Effector memory CD4-positive, alpha-beta T cell (primary cell): Measurements from ENCODE around the gene FITM1.

Source experiments
- DNase-seq, 3 donors: peaks; one replicate each; pipeline ENCODE4 v3.0.0-alpha.2; 2020
- H3K27ac ChIP-seq: 2 replicates; pipeline ENCODE4 v1.7.0; 2013; ENCODE audit warnings: mild to moderate bottlenecking, low read length, moderate library complexity; ENCODE audit not compliant: insufficient read depth, poor library complexity, severe bottlenecking
- H3K27me3 ChIP-seq: replicated peaks from 2 replicates; pipeline ENCODE4 v1.7.0; 2013; ENCODE audit warnings: mild to moderate bottlenecking, low read length; ENCODE audit not compliant: insufficient read depth, control insufficient read depth, poor library complexity, severe bottlenecking
- H3K36me3 ChIP-seq: 2 replicates; pipeline ENCODE4 v1.7.0; 2013; ENCODE audit warnings: mild to moderate bottlenecking, low read length, moderate library complexity; ENCODE audit not compliant: control insufficient read depth, insufficient read depth
- H3K4me1 ChIP-seq: 2 replicates; pipeline ENCODE4 v1.7.0; 2013; ENCODE audit warnings: low read length, mild to moderate bottlenecking; ENCODE audit not compliant: control insufficient read depth, insufficient read depth, poor library complexity, severe bottlenecking
- H3K4me3 ChIP-seq: 2 replicates; pipeline ENCODE4 v1.7.0; 2013; ENCODE audit warnings: low read length, low read depth, mild to moderate bottlenecking; ENCODE audit not compliant: insufficient read depth, poor library complexity, severe bottlenecking
- H3K9me3 ChIP-seq: 2 replicates; pipeline ENCODE4 v1.7.0; 2013; ENCODE audit warnings: mild to moderate bottlenecking, low read length, moderate library complexity; ENCODE audit not compliant: control insufficient read depth

Gene FITM1

GRCh38 chr14:24132061-24132685 lies 1.7 kb downstream of the FITM1 start:
- Histone ChIP-seq H3K27me3 (no peaks in the 10 kb centered on the region), H3K36me3 (no peaks in the 10 kb centered on the region), H3K4me3 (no peak overlapping the region), H3K27ac (peak overlapping the region; percentile 43), H3K4me1 (peaks cover 28% of the 10 kb centered on the region), H3K9me3 (no peaks in the 10 kb centered on the region)
- DNase-seq = no peak

DNA sequence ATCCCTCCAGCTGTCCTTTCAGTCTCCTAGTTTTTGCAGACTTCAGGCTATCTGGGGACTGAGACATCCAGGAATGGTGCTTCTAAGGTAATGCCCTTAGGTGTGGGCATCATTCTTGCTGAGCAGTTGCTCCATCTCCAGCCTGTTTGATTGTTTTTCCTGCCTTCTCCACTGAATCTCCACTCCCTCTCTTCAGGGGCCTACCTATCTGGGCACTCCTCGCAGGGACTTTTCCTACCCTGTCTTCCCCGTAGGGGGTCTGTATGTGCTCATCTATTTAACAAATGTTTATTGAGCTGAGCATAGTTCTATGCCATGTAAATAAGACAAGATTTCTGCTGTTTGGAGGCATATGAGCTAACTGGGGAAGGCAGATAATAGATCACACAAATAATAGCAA lies 2.5 kb downstream of the FITM1 start:
- H3K27me3 ChIP-seq = no peaks in the 10 kb centered on the region
- peak overlapping the region; percentile 43 for H3K27ac ChIP-seq
- peaks cover 5% of the 10 kb centered on the region for H3K36me3 ChIP-seq
- H3K4me3 ChIP-seq = no peak overlapping the region
- H3K9me3 ChIP-seq = no peaks in the 10 kb centered on the region
- no peak for DNase-seq
- H3K4me1 ChIP-seq = peaks cover 36% of the 10 kb centered on the region

DNA sequence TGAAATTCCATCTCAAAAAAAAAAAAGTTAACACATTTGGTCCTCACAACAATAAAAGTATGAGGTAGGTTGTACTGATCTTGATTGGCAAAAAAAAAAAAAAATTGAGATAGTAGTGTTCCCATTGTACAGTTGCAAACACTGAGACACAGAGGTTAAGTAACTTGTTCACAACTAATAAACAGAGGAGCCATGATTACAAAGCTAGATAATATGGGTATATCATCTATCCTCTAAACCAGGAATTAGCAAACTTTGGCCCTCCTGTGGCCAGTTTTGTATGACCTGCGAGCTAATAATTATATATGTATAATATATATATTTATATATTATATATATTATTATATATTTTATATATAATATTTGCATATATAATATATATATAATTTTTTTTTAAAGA lies 3.3 kb downstream of the FITM1 start:
- Histone ChIP-seq H3K36me3 (peaks cover 13% of the 10 kb centered on the region), H3K4me3 (no peak overlapping the region), H3K4me1 (peaks cover 39% of the 10 kb centered on the region), H3K27ac (no peak overlapping the region), H3K27me3 (no peaks in the 10 kb centered on the region), H3K9me3 (no peaks in the 10 kb centered on the region)
- no peak for DNase-seq

GRCh38 chr14:24135584-24135833 lies 5.0 kb downstream of the FITM1 start:
- H3K9me3 ChIP-seq = no peaks in the 10 kb centered on the region
- no peak for DNase-seq
- peaks cover 47% of the 10 kb centered on the region for H3K4me1 ChIP-seq
- H3K27ac ChIP-seq = peak overlapping the region; percentile 94
- H3K27me3 ChIP-seq = no peaks in the 10 kb centered on the region
- peaks cover 19% of the 10 kb centered on the region for H3K36me3 ChIP-seq
- peak overlapping the region; percentile 100 for H3K4me3 ChIP-seq

DNA sequence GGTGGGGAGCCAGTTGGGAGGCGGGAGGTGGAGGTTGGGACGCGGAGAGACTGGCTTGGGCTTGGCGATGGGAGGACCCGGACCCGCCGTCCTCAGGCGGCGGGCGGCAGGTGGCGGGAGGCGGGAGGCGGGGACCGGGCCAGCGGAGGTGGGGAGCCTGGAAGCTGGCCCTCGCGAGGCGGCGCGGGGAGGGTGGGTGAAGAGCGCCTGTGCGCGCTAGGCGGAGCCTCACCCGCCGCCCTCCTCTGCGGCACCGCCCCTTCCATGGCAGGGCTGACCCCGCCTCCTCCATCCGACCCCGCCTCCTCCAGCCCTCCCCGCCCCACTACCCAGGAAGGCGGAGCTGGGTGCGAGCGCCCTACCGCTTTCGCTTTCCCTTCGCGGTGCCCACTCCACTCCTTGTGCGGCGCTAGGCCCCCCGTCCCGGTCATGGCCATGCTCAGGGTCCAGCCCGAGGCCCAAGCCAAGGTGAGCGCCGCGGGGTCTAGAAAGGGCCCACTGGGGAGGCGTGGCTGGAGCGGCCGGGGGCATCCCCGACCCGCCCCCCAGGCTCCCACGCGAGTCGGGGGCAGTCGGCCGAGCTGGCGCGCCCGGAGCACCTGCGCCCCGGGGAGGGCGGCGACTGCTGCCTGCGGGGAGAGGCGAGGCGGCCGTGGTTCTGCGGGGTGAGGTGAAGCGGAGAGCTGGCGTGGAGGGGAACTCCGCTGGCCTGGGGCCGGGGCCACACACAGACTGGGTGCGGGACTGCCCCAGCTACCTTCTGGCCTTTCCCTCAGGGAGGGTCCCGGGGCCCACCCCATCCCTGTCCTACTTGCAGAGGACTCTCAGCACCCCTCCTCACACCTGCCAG lies 5.6 kb downstream of the FITM1 start, which contains the start of gene PSME1:
PSME1 (plus strand) TSS at position 361 of the 850 bp plus-strand sequence; CDS start at position 430, 69 bp downstream.
- Histone ChIP-seq H3K36me3 (peaks cover 19% of the 10 kb centered on the region), H3K4me1 (peaks cover 50% of the 10 kb centered on the region), H3K9me3 (no peaks in the 10 kb centered on the region), H3K27ac (peak within 1 kb of the TSS; percentile 94), H3K27me3 (no peaks in the 10 kb centered on the region), H3K4me3 (peak within 1 kb of the TSS; percentile 100)
- DNase-seq = peak; percentile 89 to 91 (median 90)

- Histone ChIP-seq H3K4me1 (peaks cover 50% of the 10 kb centered on the region), H3K36me3 (peaks cover 19% of the 10 kb centered on the region), H3K4me3 (peak overlapping the region; percentile 100), H3K27me3 (no peaks in the 10 kb centered on the region), H3K27ac (peak overlapping the region; percentile 94), H3K9me3 (no peaks in the 10 kb centered on the region)
- DNase-seq = no peak
Measured at GRCh38 chr14:24136684-24137528, 6.4 kb downstream of the FITM1 start.

- no peak for DNase-seq
- H3K27me3 ChIP-seq = no peaks in the 10 kb centered on the region
- no peak overlapping the region for H3K4me3 ChIP-seq
- peaks cover 45% of the 10 kb centered on the region for H3K4me1 ChIP-seq
- H3K9me3 ChIP-seq = no peaks in the 10 kb centered on the region
- no peak overlapping the region for H3K27ac ChIP-seq
- peaks cover 19% of the 10 kb centered on the region for H3K36me3 ChIP-seq
Measured at GRCh38 chr14:24137529-24138395, 7.3 kb downstream of the FITM1 start.

DNA sequence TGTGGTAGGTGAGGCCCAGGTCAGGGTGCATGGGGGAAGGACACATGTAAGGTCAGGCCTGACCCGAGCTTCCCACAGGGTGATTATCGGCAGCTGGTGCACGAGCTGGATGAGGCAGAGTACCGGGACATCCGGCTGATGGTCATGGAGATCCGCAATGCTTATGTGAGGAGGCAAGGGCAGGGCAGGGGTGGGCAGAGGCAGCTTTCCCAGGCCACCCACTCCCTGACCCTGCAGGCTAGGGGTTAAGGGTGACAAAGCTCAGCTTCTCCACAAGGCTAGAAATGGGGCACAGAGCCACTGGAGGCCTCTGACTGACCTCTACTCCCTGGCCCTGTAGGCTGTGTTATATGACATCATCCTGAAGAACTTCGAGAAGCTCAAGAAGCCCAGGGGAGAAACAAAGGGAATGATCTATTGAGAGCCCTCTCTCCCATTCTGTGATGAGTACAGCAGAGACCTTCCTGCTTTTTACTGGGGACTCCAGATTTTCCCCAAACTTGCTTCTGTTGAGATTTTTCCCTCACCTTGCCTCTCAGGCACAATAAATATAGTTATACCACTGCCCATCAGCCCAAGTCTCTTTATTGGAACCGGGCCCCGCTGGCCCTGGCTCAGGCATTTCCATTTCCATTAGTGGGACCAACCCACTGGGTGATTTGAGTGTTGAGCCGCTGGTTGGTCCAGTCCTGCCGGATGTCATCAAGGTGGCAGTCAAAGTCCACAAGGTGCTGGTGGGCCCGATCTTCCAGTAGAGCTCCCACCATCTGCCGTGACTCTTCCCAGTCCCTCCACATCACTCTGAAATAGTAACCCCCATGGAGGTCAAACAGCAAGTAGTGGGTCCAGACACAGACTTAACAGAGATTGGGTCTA lies 8.2 kb downstream of the FITM1 start:
- no peak overlapping the region for H3K27ac ChIP-seq
- H3K4me1 ChIP-seq = peaks cover 41% of the 10 kb centered on the region
- no peaks in the 10 kb centered on the region for H3K9me3 ChIP-seq
- H3K36me3 ChIP-seq = peaks cover 23% of the 10 kb centered on the region
- H3K4me3 ChIP-seq = no peak overlapping the region
- no peak for DNase-seq
- no peaks in the 10 kb centered on the region for H3K27me3 ChIP-seq
